Ishikawa (cell line): ENCODE measurements around the gene CTAG1A.

Experiments used
- CEBPB ChIP-seq: IDR thresholded peaks from 2 replicates; pipeline ENCODE4 v1.6.1; 2012
- CREB1 ChIP-seq: IDR thresholded peaks from 2 replicates; pipeline ENCODE4 v1.6.1; 2012; ENCODE audit warnings: low read depth
- EGR1 ChIP-seq: IDR thresholded peaks from 2 replicates; pipeline ENCODE4 v1.6.1; 2012
- EP300 ChIP-seq: IDR thresholded peaks from 2 replicates; pipeline ENCODE4 v1.6.1; 2012; ENCODE audit warnings: borderline replicate concordance
- FOXM1 ChIP-seq: IDR thresholded peaks from 2 replicates; pipeline ENCODE4 v1.6.1; 2012; ENCODE audit warnings: low read depth, borderline replicate concordance
- MAX ChIP-seq: IDR thresholded peaks from 2 replicates; pipeline ENCODE4 v1.6.1; 2012
- NFIC ChIP-seq: IDR thresholded peaks from 2 replicates; pipeline ENCODE4 v1.6.1; 2012
- RAD21 ChIP-seq: IDR thresholded peaks from 2 replicates; pipeline ENCODE4 v1.6.1; 2012; ENCODE audit warnings: low read depth
- REST ChIP-seq: IDR thresholded peaks from 2 replicates; pipeline ENCODE4 v1.6.1; 2012; ENCODE audit warnings: low read depth, mild to moderate bottlenecking
- TAF1 ChIP-seq: IDR thresholded peaks from 2 replicates; pipeline ENCODE4 v1.6.1; 2012; ENCODE audit warnings: low read depth, mild to moderate bottlenecking
- TCF12 ChIP-seq: IDR thresholded peaks from 2 replicates; pipeline ENCODE4 v1.6.1; 2012; ENCODE audit warnings: low read depth
- TEAD4 ChIP-seq: IDR thresholded peaks from 2 replicates; pipeline ENCODE4 v1.6.1; 2012
- USF1 ChIP-seq: IDR thresholded peaks from 2 replicates; pipeline ENCODE4 v1.6.1; 2012
- YY1 ChIP-seq: IDR thresholded peaks from 2 replicates; pipeline ENCODE4 v1.6.1; 2012; ENCODE audit warnings: low read depth
- ZBTB7A ChIP-seq: IDR thresholded peaks from 2 replicates; pipeline ENCODE4 v1.6.1; 2012; ENCODE audit warnings: low read depth

CTAG1A gene

GRCh38 chrX:154548028-154548316 is 37.0 kb upstream of the CTAG1A start:
- TF ChIP-seq EP300 (no peak), FOXM1 (no peak), USF1 (no peak), TEAD4 (no peak)

- no peak for TF ChIP-seq TEAD4
- TF ChIP-seq USF1: no peak
- no peak for TF ChIP-seq CEBPB
- no peak for TF ChIP-seq TAF1
- no peak for TF ChIP-seq EP300
- TF ChIP-seq MAX: no peak
- no peak for TF ChIP-seq ZBTB7A
- no peak for TF ChIP-seq CREB1
- TF ChIP-seq REST: no peak
- no peak for TF ChIP-seq RAD21
These were observed 35.2 kb upstream of the CTAG1A start for GRCh38 chrX:154549766-154550165.

- TF ChIP-seq CREB1 (no peak), FOXM1 (no peak), YY1 (no peak), USF1 (no peak), NFIC (no peak)
These were observed 7.6 kb downstream of the CTAG1A start for GRCh38 chrX:154592505-154592904.

- TF ChIP-seq YY1: no peak
- TF ChIP-seq MAX: no peak
- TF ChIP-seq EGR1: no peak
- TF ChIP-seq CEBPB: no peak
- TF ChIP-seq NFIC: no peak
- TF ChIP-seq ZBTB7A: no peak
- TF ChIP-seq REST: no peak
These were observed 8.3 kb downstream of the CTAG1A start for GRCh38 chrX:154593201-154593600.

GRCh38 chrX:154594491-154594890 is 9.6 kb downstream of the CTAG1A start:
- no peak for TF ChIP-seq EGR1
- TF ChIP-seq TEAD4: no peak
- no peak for TF ChIP-seq NFIC
- no peak for TF ChIP-seq EP300
- TF ChIP-seq FOXM1: no peak
- TF ChIP-seq TAF1: no peak
- TF ChIP-seq CEBPB: no peak
- TF ChIP-seq MAX: no peak
- no peak for TF ChIP-seq USF1
- no peak for TF ChIP-seq TCF12
- no peak for TF ChIP-seq REST
- no peak for TF ChIP-seq ZBTB7A
- no peak for TF ChIP-seq CREB1
- no peak for TF ChIP-seq RAD21
- no peak for TF ChIP-seq YY1
